PC-9 (cell line): ENCODE data around the gene SYMPK. TPM values are rescaled to one million over a fixed set of nuclear protein-coding genes. Genes with fewer than 3 reads are reported as not detected.

ENCODE experiments used
- BruUV-seq: library from RNA; stranded (reverse); fragments of 400-500 nt; replicated peaks from 2 replicates; lab custom pipeline; 2021; lab: Mats Ljungman, UMichigan
- CTCF ChIA-PET: fragments of 300-600 bp; sonication (Branson Sonifier 250); formaldehyde crosslinking; loops from one replicate; lab custom pipeline; 2022; ENCODE audit warnings: antibody characterized with exemption; lab: Charles Lee
- POLR2A ChIA-PET: fragments of 300-600 bp; sonication (Branson Sonifier 250); formaldehyde crosslinking; loops from one replicate; lab custom pipeline; 2022; ENCODE audit warnings: antibody characterized with exemption; ENCODE audit not compliant: unreplicated experiment; lab: Charles Lee
- DNase-seq, 2 experiments: peaks; one replicate each; pipeline versions ENCODE4 v3.0.0 to v3.0.0-alpha.2; 2015 to 2022; ENCODE audit warnings: mixed read lengths in 1 of 2
- H2AFZ ChIP-seq: fragments of 200-600 bp; sonication (generic); 2 replicates; pipeline ENCODE4 v1.8.1; 2017; ENCODE audit warnings: antibody characterized with exemption
- H3F3A ChIP-seq: fragments of 200-600 bp; sonication (generic); 2 replicates; pipeline ENCODE4 v1.8.1; 2017; ENCODE audit warnings: antibody characterized with exemption, mild to moderate bottlenecking, low read depth; ENCODE audit not compliant: insufficient read depth
- H3K27ac ChIP-seq: fragments of 200-600 bp; sonication (generic); 2 replicates; pipeline ENCODE4 v1.6.1; 2016; ENCODE audit warnings: mixed run types
- H3K27me3 ChIP-seq: fragments of 200-600 bp; sonication (generic); 2 replicates; pipeline ENCODE4 v1.6.1; 2016; ENCODE audit warnings: low read depth, mixed run types; ENCODE audit not compliant: insufficient read depth
- H3K36me3 ChIP-seq: fragments of 200-600 bp; sonication (generic); 2 replicates; pipeline ENCODE4 v1.6.1; 2016; ENCODE audit warnings: low read depth, mixed run types
- H3K4me1 ChIP-seq: fragments of 200-600 bp; sonication (generic); replicated peaks from 2 replicates; pipeline ENCODE4 v1.6.1; 2016; ENCODE audit warnings: mixed run types; ENCODE audit not compliant: insufficient read depth
- H3K4me2 ChIP-seq: fragments of 200-600 bp; sonication (generic); 2 replicates; pipeline ENCODE4 v1.6.1; 2017; ENCODE audit warnings: mixed run types
- H3K4me3 ChIP-seq: fragments of 200-600 bp; sonication (generic); 2 replicates; pipeline ENCODE4 v1.6.1; 2016; ENCODE audit warnings: mixed run types
- H3K79me2 ChIP-seq: fragments of 200-600 bp; sonication (generic); 2 replicates; pipeline ENCODE4 v1.6.1; 2017; ENCODE audit warnings: low read depth, mixed run types
- H3K9me2 ChIP-seq: fragments of 200-600 bp; sonication (generic); 2 replicates; pipeline ENCODE4 v1.8.1; 2017; ENCODE audit warnings: mild to moderate bottlenecking; ENCODE audit not compliant: insufficient read depth
- H3K9me3 ChIP-seq: fragments of 200-600 bp; sonication (generic); 2 replicates; pipeline ENCODE4 v1.8.1; 2016; ENCODE audit warnings: low read depth; ENCODE audit not compliant: insufficient read depth
- H4K20me1 ChIP-seq: fragments of 200-600 bp; sonication (generic); 2 replicates; pipeline ENCODE4 v1.8.1; 2017; ENCODE audit not compliant: insufficient read depth
- CTCF ChIP-seq: fragments of 200-600 bp; sonication (generic); conservative IDR thresholded peaks from 2 replicates; pipeline ENCODE4 v1.6.1; 2017; ENCODE audit warnings: mixed run types, antibody characterized with exemption, mild to moderate bottlenecking, moderate library complexity
- EZH2 ChIP-seq: fragments of 200-600 bp; sonication (generic); IDR thresholded peaks from 2 replicates; pipeline ENCODE4 v1.8.0; 2017; ENCODE audit warnings: antibody characterized with exemption, low read depth
- intact Hi-C: fragments of 100-400 bp; cut with micrococcal nuclease; formaldehyde crosslinking; loops from one replicate; pipeline ENCODE4 v1.10.0; 2022; ENCODE audit not compliant: unreplicated experiment
- total RNA-seq: library from RNA; stranded (reverse); gene quantifications from 2 replicates; pipeline ENCODE4 v1.2.3, GENCODE V29; 2021

SYMPK gene
- total RNA-seq, 1 experiment from 2014 or later: 85.5 TPM

DNA sequence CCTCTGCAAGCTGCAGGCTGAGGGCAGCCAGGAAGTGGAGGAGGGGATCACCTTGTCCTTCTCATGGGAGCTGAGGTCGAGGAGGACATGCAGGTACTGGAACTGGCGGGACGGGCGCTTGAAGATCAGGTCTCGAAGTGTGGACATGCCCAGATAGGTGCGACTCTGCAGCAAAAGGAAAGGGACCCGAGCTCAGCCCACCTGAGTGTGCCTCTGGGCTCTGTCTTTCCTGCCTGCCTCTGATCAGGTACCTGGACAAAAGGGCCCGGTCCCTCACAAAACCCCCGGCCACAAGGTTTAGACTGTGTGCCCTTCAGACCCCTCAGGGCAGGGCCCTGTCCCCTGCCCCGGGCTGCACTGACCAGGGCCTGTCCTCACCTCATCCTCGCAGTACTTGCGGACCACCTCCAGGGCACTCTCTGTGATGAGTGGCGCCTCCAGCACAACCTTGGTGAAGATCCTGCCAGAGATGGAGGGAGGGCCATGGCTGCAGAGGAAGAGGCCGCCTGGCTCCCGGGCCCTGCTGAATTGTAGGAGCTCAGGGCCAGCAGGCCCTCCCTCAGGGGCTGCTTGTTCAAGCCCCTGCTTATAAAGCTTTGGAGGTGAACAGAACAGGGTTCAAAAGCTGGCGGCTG is 35.4 kb downstream of the SYMPK start:
- Histone ChIP-seq H4K20me1 (peaks cover 4% of the 10 kb centered on the region), H3K4me1 (no peaks in the 10 kb centered on the region), H3K4me2 (no peak overlapping the region), H3K79me2 (no peaks in the 10 kb centered on the region), H3K9me2 (no peaks in the 10 kb centered on the region), H3K27me3 (no peaks in the 10 kb centered on the region), H3F3A (peaks cover 7% of the 10 kb centered on the region; the same call in 1 of the 2 replicates), H3K9me3 (no peaks in the 10 kb centered on the region), H3K27ac (no peak overlapping the region), H3K4me3 (no peak overlapping the region), H2AFZ (no peak overlapping the region), H3K36me3 (0 out of 2 replicates have a peak, but pooled peaks cover 13% of the 10 kb centered on the region)
- no TSS peak for BruUV-seq
- no peak for DNase-seq
- intact Hi-C loops: no loop called here
- ChIA-PET POLR2A (no interaction called here), CTCF (no interaction called here)
- TF ChIP-seq EZH2: no peak
- no peak for TF ChIP-seq CTCF

DNA sequence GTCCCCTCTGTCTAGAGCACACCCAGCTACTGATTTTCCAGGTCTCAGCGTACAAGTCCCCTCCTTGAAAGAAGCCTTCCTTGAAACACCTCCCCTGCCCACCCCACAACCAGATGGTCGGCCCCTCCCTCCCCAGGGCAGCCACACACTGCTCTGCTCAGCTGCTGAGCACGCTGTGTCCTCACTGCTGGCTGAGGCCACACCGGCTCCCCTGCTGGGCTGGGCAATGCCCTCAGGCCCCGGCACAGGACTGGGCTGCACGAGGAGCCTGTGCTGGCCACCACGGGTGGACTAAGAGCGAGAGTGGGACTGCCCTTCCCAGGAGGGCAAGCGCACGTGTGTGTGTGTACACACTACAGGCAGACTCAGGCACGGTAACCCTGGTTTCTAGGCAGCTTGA is 36.0 kb downstream of the SYMPK start:
- Histone ChIP-seq H2AFZ (no peak overlapping the region), H4K20me1 (peaks cover 4% of the 10 kb centered on the region), H3K9me2 (no peaks in the 10 kb centered on the region), H3F3A (peaks cover 7% of the 10 kb centered on the region; the same call in 1 of the 2 replicates), H3K27me3 (no peaks in the 10 kb centered on the region), H3K4me2 (no peak overlapping the region), H3K36me3 (0 out of 2 replicates have a peak, but pooled peaks cover 8% of the 10 kb centered on the region), H3K4me1 (no peaks in the 10 kb centered on the region), H3K9me3 (no peaks in the 10 kb centered on the region), H3K27ac (no peak overlapping the region), H3K4me3 (no peak overlapping the region), H3K79me2 (no peaks in the 10 kb centered on the region)
- intact Hi-C loops: no loop called here
- ChIA-PET CTCF (interaction anchor here (0.6 kb wide), 1 partner anchor 58 kb away, joined by 3 read pairs; no protein-coding TSS in a partner anchor), POLR2A (no interaction called here)
- no peak for TF ChIP-seq CTCF
- TF ChIP-seq EZH2: no peak
- BruUV-seq: no TSS peak
- DNase-seq: no peak

GRCh38 chr19:45825917-45826893 is 36.7 kb downstream of the SYMPK start:
- CTCF ChIA-PET: interaction anchor here (0.6 kb wide), 1 partner anchor 57 kb away, joined by 3 read pairs; no protein-coding TSS in a partner anchor
- no peak overlapping the region for H3K4me2 ChIP-seq
- H3K9me3 ChIP-seq: no peaks in the 10 kb centered on the region
- POLR2A ChIA-PET: interaction anchor here (0.5 kb wide), 1 partner anchor 26 kb away, joined by 4 read pairs; no protein-coding TSS in a partner anchor
- DNase-seq: peak in 1 of 2 experiments; percentile 20
- no peaks in the 10 kb centered on the region for H3K79me2 ChIP-seq
- H3K27me3 ChIP-seq: no peaks in the 10 kb centered on the region
- H2AFZ ChIP-seq: no peak overlapping the region
- peaks cover 4% of the 10 kb centered on the region for H4K20me1 ChIP-seq
- no TSS peak for BruUV-seq
- 0 out of 2 replicates have a peak, but pooled peaks cover under 1% of the 10 kb centered on the region for H3K36me3 ChIP-seq
- no peaks in the 10 kb centered on the region for H3K4me1 ChIP-seq
- no peak for TF ChIP-seq EZH2
- TF ChIP-seq CTCF: no peak
- intact Hi-C loops: no loop called here
- H3K27ac ChIP-seq: no peak overlapping the region
- H3K4me3 ChIP-seq: no peak overlapping the region
- peaks cover 7% of the 10 kb centered on the region; the same call in 1 of the 2 replicates for H3F3A ChIP-seq
- H3K9me2 ChIP-seq: no peaks in the 10 kb centered on the region
